ENCODE data around the gene FGR. TPM values are rescaled to one million over a fixed set of nuclear protein-coding genes. Genes with fewer than 3 reads are reported as not detected.

The FGR gene
- total RNA-seq, 1 experiment from 2014 or later, result not detected

GRCh38 chr1:27632387-27633297 lies 2.3 kb downstream of the FGR start:
- ChIA-PET RAD21 (ENCODE audit: low non-redundant PET in 1 of 2, low total read pairs in 2 of 2, uncharacterized antibody in 2 of 2, unreplicated experiment in 2 of 2) (no interaction called here), POLR2A (no interaction called here), CTCF (no interaction called here)
- Histone ChIP-seq H3K9me3 (ENCODE audit: control insufficient read depth in 1 of 2, insufficient read depth in 1 of 2, low read depth in 1 of 2, low read length in 2 of 2) (no peaks in the 10 kb centered on the region), H2AFZ (ENCODE audit: low read depth, low read length, poor library complexity, severe bottlenecking) (no peak overlapping the region), H3K4me3 (replicated peaks in 1 of 2; ENCODE audit: low read depth in 1 of 2, low read length in 2 of 2) (no peak overlapping the region), H3K27ac (ENCODE audit: low read depth, low read length) (no peak overlapping the region), H3K4me2 (ENCODE audit: low read length) (no peak overlapping the region), H3K9me2 (ENCODE audit: insufficient read depth) (no peaks in the 10 kb centered on the region), H3K79me2 (ENCODE audit: insufficient read depth, low read length) (no peaks in the 10 kb centered on the region), H3K27me3 (ENCODE audit: insufficient read depth, low read length) (no peaks in the 10 kb centered on the region), H3K4me1 (ENCODE audit: control insufficient read depth in 1 of 2, insufficient read depth in 2 of 2, low read length in 2 of 2) (peaks cover 0 to 6% of the 10 kb centered on the region in 2 experiments; a peak in 2 of 4 replicates), H3K36me3 (ENCODE audit: control insufficient read depth in 1 of 2, insufficient read depth in 2 of 2, low read length in 2 of 2) (no peaks in the 10 kb centered on the region), H4K20me1 (ENCODE audit: insufficient read depth) (no peaks in the 10 kb centered on the region), H3K9ac (ENCODE audit: low read length) (no peak overlapping the region)
- intact Hi-C loops (cut with micrococcal nuclease), result no loop called here
- ATAC-seq (no peak), DNase-seq (ENCODE audit: low read depth, low spot score) (no peak)
- no TSS peak for BruUV-seq (replicated peaks)
- TF ChIP-seq ZNF274 (IDR thresholded peaks at IDR 0.05; ENCODE audit: low read depth, low read length) (no peak), MAX (IDR thresholded peaks at IDR 0.05) (no peak), ATF3 (IDR thresholded peaks at IDR 0.05) (no peak), ZFX (IDR thresholded peaks at IDR 0.05) (no peak), ELF1 (IDR thresholded peaks at IDR 0.05; ENCODE audit: borderline replicate concordance, low read depth) (no peak), CBX3 (IDR thresholded peaks at IDR 0.05; ENCODE audit: low read depth) (no peak), ZBTB33 (IDR thresholded peaks at IDR 0.05; ENCODE audit: extremely low read depth, insufficient replicate concordance, low read length) (no peak), SIN3A (IDR thresholded peaks at IDR 0.05; ENCODE audit: low read depth) (no peak), REST (IDR thresholded peaks at IDR 0.05; ENCODE audit: low read depth) (no peak), CEBPB (IDR thresholded peaks at IDR 0.05; ENCODE audit: low read depth) (no peak), EGR1 (IDR thresholded peaks at IDR 0.05; ENCODE audit: low read depth) (no peak)
